Measurements from ENCODE around the gene PARVA. TPM values are rescaled to one million over a fixed set of nuclear protein-coding genes. Genes with fewer than 3 reads are reported as not detected.
"Not testable (repeated sequence)": the region's sequence is repeated elsewhere in the genome, so short reads cannot be mapped to it uniquely, and the experiment has no call there.

PARVA gene
- total RNA-seq, result 18.4 and 54.5 TPM in 2 replicates

GRCh38 chr11:12377106-12377823 is at the start of gene PARVA:
PARVA (plus strand) TSS chr11:12377571; CDS start chr11:12377648, 77 bp downstream.
- peak; percentile 66 for DNase-seq (ENCODE audit: low read depth)

GRCh38 chr11:12329169-12329568 is 48.2 kb upstream of the PARVA start:
- no peak for DNase-seq (ENCODE audit: low read depth)

DNA sequence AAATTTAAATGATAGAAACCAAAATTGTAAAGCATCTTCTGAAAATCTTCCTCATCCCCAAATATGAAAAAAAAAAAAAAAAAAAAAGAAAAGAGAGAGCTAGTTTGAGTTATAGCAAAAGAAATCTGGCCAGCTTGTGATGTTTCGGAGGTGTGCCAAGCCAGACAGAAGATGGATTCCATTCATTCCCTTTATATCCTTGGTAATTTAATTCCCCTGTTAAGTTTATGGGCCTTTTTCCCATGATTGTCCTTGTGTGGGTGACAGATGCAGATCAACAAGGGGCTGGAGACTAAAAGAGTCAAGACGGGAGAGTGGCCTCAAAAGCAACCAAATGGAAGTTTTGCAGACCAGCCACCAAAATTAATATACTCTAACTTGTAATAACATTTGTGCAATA is 47.6 kb upstream of the PARVA start:
- no peak for DNase-seq (ENCODE audit: low read depth)

- DNase-seq (ENCODE audit: low read depth), result no peak
Observed at GRCh38 chr11:12330485-12331231, 46.7 kb upstream of the PARVA start.

- peak; percentile 77 for DNase-seq (ENCODE audit: low read depth)
Observed at GRCh38 chr11:12331239-12331874, 46.0 kb upstream of the PARVA start.

DNA sequence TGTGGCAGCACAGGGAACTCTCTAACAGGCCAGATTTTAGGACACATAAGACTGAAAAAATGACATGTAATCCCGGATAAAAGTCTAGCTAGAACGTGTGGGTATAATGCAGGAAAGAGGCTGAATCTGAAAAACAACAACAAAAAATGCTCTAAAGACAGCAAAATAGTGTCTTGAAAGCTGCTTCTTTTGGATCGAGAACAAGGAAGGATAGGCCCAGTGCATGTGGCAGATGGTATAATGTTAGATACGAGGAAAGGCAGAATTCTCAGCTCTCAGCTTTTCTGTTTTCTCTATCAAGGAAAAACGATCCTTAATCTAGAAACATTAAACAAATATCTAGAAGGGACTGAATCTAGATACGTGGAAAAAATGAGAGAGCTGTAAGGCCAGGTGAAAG is 33.8 kb upstream of the PARVA start:
- DNase-seq (ENCODE audit: low read depth), result no peak

GRCh38 chr11:12353534-12353933 is 23.8 kb upstream of the PARVA start:
- no peak for DNase-seq (ENCODE audit: low read depth)

DNA sequence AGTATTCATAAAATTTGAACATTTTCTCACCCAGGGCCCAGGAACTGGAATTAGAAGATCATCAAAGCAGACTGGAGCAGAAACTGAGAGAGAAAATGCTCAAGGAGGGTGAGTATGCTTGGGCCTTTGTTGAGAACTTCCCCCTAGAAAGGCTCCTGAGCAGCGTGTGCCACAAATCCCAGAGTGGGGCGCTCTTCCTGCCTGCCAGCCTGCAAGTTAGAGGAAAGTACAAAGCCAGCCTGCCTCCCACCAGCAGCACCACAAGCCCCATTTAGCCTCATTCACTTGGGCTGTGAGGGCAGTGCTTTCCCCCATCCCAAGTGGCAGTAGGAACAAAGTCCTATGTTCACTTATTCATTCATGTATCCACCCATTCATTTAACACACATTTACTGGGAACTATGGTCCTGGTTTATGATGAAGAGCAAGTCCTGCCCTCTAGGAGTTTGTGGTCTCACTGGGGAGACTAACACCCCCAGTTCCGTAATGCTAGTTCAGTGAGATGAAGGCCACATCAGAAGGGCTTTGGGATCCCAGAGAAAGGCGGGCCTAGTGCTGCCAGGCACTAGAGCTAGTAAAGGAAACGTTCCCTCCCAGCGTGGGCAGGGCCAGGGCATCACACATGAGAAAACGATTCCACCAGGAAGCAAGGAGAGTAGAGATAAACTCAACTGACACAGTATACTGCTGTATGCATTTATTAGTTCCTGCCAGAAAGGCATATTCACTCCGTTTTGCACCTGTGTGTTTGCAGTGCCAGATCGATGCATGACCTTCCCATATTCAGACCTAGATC is 22.4 kb upstream of the PARVA start:
- no peak for DNase-seq (ENCODE audit: low read depth)

- no peak for DNase-seq (ENCODE audit: low read depth)
Observed at GRCh38 chr11:12356944-12357655, 20.3 kb upstream of the PARVA start.

- not testable (repeated sequence) for DNase-seq (ENCODE audit: low read depth)
Observed at GRCh38 chr11:12357697-12358096, 19.7 kb upstream of the PARVA start.

DNA sequence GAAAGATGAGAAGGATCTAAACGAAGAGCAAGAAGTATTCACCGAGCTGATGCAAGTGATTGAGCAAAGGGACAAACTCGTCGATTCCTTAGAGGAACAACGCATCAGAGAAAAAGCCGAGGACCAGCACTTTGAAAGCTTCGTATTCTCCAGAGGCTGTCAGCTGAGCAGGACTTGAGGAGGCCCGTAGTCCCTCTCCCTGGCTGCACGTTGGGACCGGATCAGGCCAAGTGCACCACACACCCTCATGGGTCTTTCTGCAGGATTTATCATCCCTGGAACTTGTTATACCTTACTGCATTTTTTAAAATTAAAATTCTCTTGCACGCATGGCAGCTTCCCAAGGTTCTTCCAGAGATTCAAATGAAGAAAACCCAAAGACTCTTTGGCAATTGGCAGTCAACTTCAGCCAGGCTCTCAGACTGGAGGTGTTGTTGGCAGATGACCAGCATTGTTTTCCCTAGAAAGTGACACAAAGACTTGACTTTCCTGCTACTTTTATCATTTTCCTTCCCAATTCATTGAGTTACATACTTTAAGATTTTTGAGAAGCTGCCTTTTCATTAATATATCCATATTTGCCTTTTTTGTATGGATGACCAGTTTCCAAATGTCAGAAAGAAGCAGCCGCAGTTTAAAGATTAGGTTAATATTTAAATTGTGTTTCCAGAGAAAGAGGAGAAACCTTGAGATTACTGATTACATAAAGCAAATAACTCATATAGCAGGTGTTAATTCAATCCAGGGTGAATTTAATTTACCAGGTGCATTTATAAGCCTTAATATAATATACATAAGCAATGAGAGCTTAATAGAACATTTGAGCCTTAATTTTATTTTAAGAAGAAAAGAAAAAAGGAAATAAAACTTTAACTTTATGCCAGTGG is 18.8 kb upstream of the PARVA start:
- no peak for DNase-seq (ENCODE audit: low read depth)

GRCh38 chr11:12359761-12360160 is 17.6 kb upstream of the PARVA start:
- DNase-seq (ENCODE audit: low read depth), result no peak

- peak; percentile 36 for DNase-seq (ENCODE audit: low read depth)
Observed at GRCh38 chr11:12361682-12362081, 15.7 kb upstream of the PARVA start.

- no peak for DNase-seq (ENCODE audit: low read depth)
Observed at GRCh38 chr11:12362857-12363256, 14.5 kb upstream of the PARVA start.

DNA sequence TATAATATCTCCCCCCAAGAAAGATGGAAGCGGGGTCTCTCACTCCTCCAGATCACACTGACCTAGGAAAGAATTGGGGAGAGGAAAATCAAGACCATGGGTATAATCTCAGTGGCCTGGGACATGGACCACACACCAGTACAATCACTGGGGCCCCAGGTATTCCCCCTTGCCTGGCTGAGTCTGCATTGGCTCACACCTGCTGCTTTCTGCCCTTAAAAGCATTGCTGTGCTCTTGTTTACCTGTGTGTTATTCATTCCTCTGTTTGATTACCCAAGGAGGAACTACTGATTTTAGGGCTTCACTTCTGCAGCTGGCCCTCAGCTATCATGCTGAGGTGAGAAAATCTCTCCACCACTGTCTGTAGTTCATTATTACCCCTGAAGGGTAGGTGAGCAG is 14.0 kb upstream of the PARVA start:
- DNase-seq (ENCODE audit: low read depth), result no peak

- DNase-seq (ENCODE audit: low read depth), result peak; percentile 51
Observed at GRCh38 chr11:12365965-12366575, 11.3 kb upstream of the PARVA start.

- DNase-seq (ENCODE audit: low read depth), result not testable (repeated sequence)
Observed at GRCh38 chr11:12367057-12367456, 10.3 kb upstream of the PARVA start.

DNA sequence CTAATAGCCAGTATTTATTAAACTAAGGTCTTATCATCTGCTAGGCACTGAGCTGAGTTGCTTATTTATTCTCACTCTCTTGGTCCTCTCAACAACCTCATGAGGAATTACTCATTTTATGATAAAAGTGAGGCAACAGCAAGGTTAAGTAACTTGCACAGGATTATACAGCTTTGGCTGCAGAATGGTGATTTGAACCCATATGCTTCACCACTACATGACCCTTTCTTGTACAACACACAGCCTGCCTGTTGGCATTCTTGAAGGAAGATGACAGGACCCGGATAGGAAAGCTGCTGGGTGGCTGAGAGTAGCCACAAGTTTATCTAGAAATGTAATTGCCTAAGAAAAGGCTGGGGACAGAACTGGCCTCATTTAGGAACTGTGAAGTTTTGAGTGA is 5.3 kb upstream of the PARVA start:
- DNase-seq (ENCODE audit: low read depth), result no peak

- DNase-seq (ENCODE audit: low read depth), result no peak
Observed at GRCh38 chr11:12375720-12376119, 1.7 kb upstream of the PARVA start.

All from renal cortical epithelial cell (primary cell).